Gastrocnemius medialis (tissue), 4 donors: ENCODE measurements around the gene HNRNPDL. TPM values are rescaled to one million over a fixed set of nuclear protein-coding genes. Genes with fewer than 3 reads are reported as not detected.

Experiments used
- ATAC-seq, 2 donors: fragments of 150-250 bp; one replicate each; pipeline ENCODE4 v1.9.1; 2016
- DNase-seq, 2 donors: peaks; one replicate each; pipeline ENCODE4 v3.0.0-alpha.2; 2019
- H3K27ac ChIP-seq, 4 donors: fragments of 200-600 bp; sonication (generic); 1 replicate in 1 of 4; 2 replicates in 3 of 4; pipeline ENCODE4 v1.5.1; 2016 to 2018; ENCODE audit warnings: mild to moderate bottlenecking in 2 of 4, moderate library complexity in 1 of 4
- H3K27me3 ChIP-seq, 3 donors: fragments of 200-600 bp; sonication (generic) in 2 of 3; 1 replicate in 1 of 3; 2 replicates in 2 of 3; pipeline versions ENCODE4 v1.5.1 to v1.6.0; 2016 to 2019; ENCODE audit warnings: mild to moderate bottlenecking in 1 of 3, moderate library complexity in 1 of 3
- H3K36me3 ChIP-seq, 2 donors: fragments of 200-600 bp; sonication (generic) in 1 of 2; one replicate each; pipeline ENCODE4 v1.5.1; 2017 to 2018
- H3K4me1 ChIP-seq, 2 donors: fragments of 200-600 bp; sonication (generic) in 1 of 2; one replicate each; pipeline ENCODE4 v1.5.1; 2016 to 2017; ENCODE audit warnings: mild to moderate bottlenecking in 2 of 2
- H3K4me3 ChIP-seq, 4 donors: fragments of 200-600 bp; sonication (generic) in 3 of 4; 1 replicate in 1 of 4; 2 replicates in 3 of 4; pipeline ENCODE4 v1.5.1; 2016 to 2019; ENCODE audit warnings: mild to moderate bottlenecking in 2 of 4
- H3K9me3 ChIP-seq, 3 donors: fragments of 200-600 bp; sonication (generic) in 2 of 3; 1 replicate in 1 of 3; 2 replicates in 2 of 3; pipeline ENCODE4 v1.5.1; 2016 to 2019
- POLR2A ChIP-seq, 2 donors: fragments of 450-650 bp; IDR thresholded peaks; one replicate each; pipeline ENCODE4 v1.6.1; 2017; ENCODE audit warnings: antibody characterized with exemption in 2 of 2, mild to moderate bottlenecking in 2 of 2, moderate library complexity in 2 of 2
- in situ Hi-C, 4 donors: fragments of 200-750 bp; cut with MboI; loops; one replicate each; pipeline versions ENCODE4 v1.15.0 to v1.8.0; 2017; ENCODE audit warnings: low sequenced_read_pairs in 4 of 4
- intact Hi-C: fragments of 100-400 bp; cut with DNase I; formaldehyde crosslinking; loops from one replicate; pipeline ENCODE4 v1.15.1; 2023; ENCODE audit warnings: low total_unique reads
- total RNA-seq, 4 donors: library from RNA; depleted of rRNA; stranded (reverse); fragments of >200 nt; gene quantifications; one replicate each; pipeline versions ENCODE4 v1.1.0 to v1.2.3, GENCODE V29; 2016
- TF ChIP-seq, protein P1 (sequence below), 5 experiments: fragments of 450-650 bp in 3 of 5; fragments of 200-600 bp in 2 of 5; sonication (generic) in 2 of 5; IDR thresholded peaks in 4 of 5; conservative IDR thresholded peaks in 1 of 5; 1 replicate in 4 of 5; 2 replicates in 1 of 5; pipeline ENCODE4 v1.5.1; 2016 to 2019; ENCODE audit warnings: antibody characterized with exemption in 5 of 5, mild to moderate bottlenecking in 3 of 5, moderate library complexity in 3 of 5

The HNRNPDL gene
- total RNA-seq, 4 donors from 2014 or later = 151 to 275 (median 226) TPM

- no peak overlapping the region for H3K27ac ChIP-seq
- intact Hi-C loops (no loop called here), in situ Hi-C loops (loop anchor here in 3 of 4 donors (25.0 kb wide), 3 partner anchors 451 to 1026 kb away; partner anchors contain the start of genes HELQ (in 3 of the 3), MRPS18C (in 3 of the 3), LIN54 (in 1 of the 3) and SEC31A (in 1 of the 3))
- H3K4me1 ChIP-seq = peaks cover 0 to 3% of the 10 kb centered on the region in 2 donors
- TF ChIP-seq, protein P1, sequence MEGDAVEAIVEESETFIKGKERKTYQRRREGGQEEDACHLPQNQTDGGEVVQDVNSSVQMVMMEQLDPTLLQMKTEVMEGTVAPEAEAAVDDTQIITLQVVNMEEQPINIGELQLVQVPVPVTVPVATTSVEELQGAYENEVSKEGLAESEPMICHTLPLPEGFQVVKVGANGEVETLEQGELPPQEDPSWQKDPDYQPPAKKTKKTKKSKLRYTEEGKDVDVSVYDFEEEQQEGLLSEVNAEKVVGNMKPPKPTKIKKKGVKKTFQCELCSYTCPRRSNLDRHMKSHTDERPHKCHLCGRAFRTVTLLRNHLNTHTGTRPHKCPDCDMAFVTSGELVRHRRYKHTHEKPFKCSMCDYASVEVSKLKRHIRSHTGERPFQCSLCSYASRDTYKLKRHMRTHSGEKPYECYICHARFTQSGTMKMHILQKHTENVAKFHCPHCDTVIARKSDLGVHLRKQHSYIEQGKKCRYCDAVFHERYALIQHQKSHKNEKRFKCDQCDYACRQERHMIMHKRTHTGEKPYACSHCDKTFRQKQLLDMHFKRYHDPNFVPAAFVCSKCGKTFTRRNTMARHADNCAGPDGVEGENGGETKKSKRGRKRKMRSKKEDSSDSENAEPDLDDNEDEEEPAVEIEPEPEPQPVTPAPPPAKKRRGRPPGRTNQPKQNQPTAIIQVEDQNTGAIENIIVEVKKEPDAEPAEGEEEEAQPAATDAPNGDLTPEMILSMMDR (IDR thresholded peaks at IDR 0.05 in 4 of 5, conservative IDR thresholded peaks at IDR 0.05 in 1 of 5) = no peak
- no peak for TF ChIP-seq POLR2A (IDR thresholded peaks at IDR 0.05)
- no peaks in the 10 kb centered on the region for H3K9me3 ChIP-seq
- H3K27me3 ChIP-seq = no peaks in the 10 kb centered on the region
- H3K36me3 ChIP-seq = no peaks in the 10 kb centered on the region
- ATAC-seq = no peak
- no peak overlapping the region for H3K4me3 ChIP-seq
- DNase-seq = no peak
Observed at GRCh38 chr4:82436780-82437179, 6.5 kb upstream of the HNRNPDL start.

- intact Hi-C loops (no loop called here), in situ Hi-C loops (loop anchor here in 3 of 4 donors (25.0 kb wide), 3 partner anchors 451 to 1026 kb away; partner anchors contain the start of genes HELQ (in 3 of the 3), MRPS18C (in 3 of the 3), LIN54 (in 1 of the 3) and SEC31A (in 1 of the 3))
- TF ChIP-seq, protein P1 (IDR thresholded peaks at IDR 0.05 in 4 of 5, conservative IDR thresholded peaks at IDR 0.05 in 1 of 5) = no peak
- TF ChIP-seq POLR2A (IDR thresholded peaks at IDR 0.05) = no peak
- ATAC-seq (no peak), DNase-seq (no peak)
- Histone ChIP-seq H3K4me1 (peaks cover 6 to 9% of the 10 kb centered on the region in 2 donors), H3K4me3 (no peak overlapping the region), H3K27ac (no peak overlapping the region), H3K36me3 (no peaks in the 10 kb centered on the region), H3K27me3 (no peaks in the 10 kb centered on the region), H3K9me3 (no peaks in the 10 kb centered on the region)
Observed at GRCh38 chr4:82436130-82436529, 5.9 kb upstream of the HNRNPDL start.

- TF ChIP-seq POLR2A (IDR thresholded peaks at IDR 0.05) = no peak
- TF ChIP-seq, protein P1 (IDR thresholded peaks at IDR 0.05 in 4 of 5, conservative IDR thresholded peaks at IDR 0.05 in 1 of 5) = no peak
- ATAC-seq = no peak
Observed at GRCh38 chr4:82434949-82435348, 4.7 kb upstream of the HNRNPDL start.

DNA sequence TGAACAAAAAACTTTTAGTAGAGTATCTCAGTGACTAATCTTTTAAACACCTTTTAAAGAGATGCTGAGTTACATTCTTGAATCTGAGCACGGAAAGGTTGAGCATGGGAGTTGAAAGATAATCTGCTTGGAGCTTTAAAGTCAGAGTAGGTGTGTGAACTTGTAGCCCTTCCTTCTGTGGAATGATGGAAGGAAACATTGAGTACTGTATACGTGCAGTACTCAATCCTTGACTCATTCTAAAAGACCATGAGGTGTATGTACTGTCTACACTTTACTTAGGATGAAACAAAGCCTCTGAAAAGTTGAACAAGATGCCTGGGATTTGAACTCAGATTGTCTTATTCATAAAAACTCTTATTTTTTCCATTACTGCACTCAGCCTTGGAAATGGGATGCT lies 3.5 kb upstream of the HNRNPDL start:
- no peak for ATAC-seq
- intact Hi-C loops (loop anchor here (5.0 kb wide), 1 partner anchor 961 kb away; the partner anchor contains the start of gene RASGEF1B), in situ Hi-C loops (loop anchor here in 3 of 4 donors (25.0 kb wide), 3 partner anchors 454 to 1029 kb away; partner anchors contain the start of genes HELQ (in 3 of the 3), MRPS18C (in 3 of the 3), LIN54 (in 1 of the 3) and SEC31A (in 1 of the 3))
- Histone ChIP-seq H3K4me3 (no peak overlapping the region), H3K36me3 (no peaks in the 10 kb centered on the region), H3K27ac (no peak overlapping the region), H3K9me3 (no peaks in the 10 kb centered on the region), H3K27me3 (no peaks in the 10 kb centered on the region), H3K4me1 (peaks cover 9 to 13% of the 10 kb centered on the region in 2 donors)
- TF ChIP-seq, protein P1 (IDR thresholded peaks at IDR 0.05 in 4 of 5, conservative IDR thresholded peaks at IDR 0.05 in 1 of 5) = no peak
- TF ChIP-seq POLR2A (IDR thresholded peaks at IDR 0.05) = no peak
- DNase-seq = no peak

More at GRCh38 chr4:82434949-82435348, 4.7 kb upstream of the HNRNPDL start:
- Histone ChIP-seq H3K27me3 (no peaks in the 10 kb centered on the region), H3K4me3 (no peak overlapping the region), H3K4me1 (peaks cover 9 to 13% of the 10 kb centered on the region in 2 donors), H3K27ac (no peak overlapping the region), H3K36me3 (no peaks in the 10 kb centered on the region), H3K9me3 (no peaks in the 10 kb centered on the region)
- intact Hi-C loops (loop anchor here (5.0 kb wide), 1 partner anchor 963 kb away; the partner anchor contains the start of gene RASGEF1B), in situ Hi-C loops (loop anchor here in 3 of 4 donors (25.0 kb wide), 3 partner anchors 452 to 1027 kb away; partner anchors contain the start of genes HELQ (in 3 of the 3), MRPS18C (in 3 of the 3), LIN54 (in 1 of the 3) and SEC31A (in 1 of the 3))
- DNase-seq = no peak
